SK-N-DZ (cell line): Measurements from ENCODE around the gene POMGNT2.
"Not testable (repeated sequence)": the region's sequence is repeated elsewhere in the genome, so short reads cannot be mapped to it uniquely, and the experiment has no call there.

ENCODE experiments used
- DNase-seq: peaks from one replicate; pipeline ENCODE4 v3.0.0-alpha.2; 2015; ENCODE audit warnings: low spot score

POMGNT2 gene

GRCh38 chr3:43045079-43045478, 60.8 kb downstream of the POMGNT2 start:
- DNase-seq, result not testable (repeated sequence)

GRCh38 chr3:43043793-43044192, 62.1 kb downstream of the POMGNT2 start:
- no peak for DNase-seq

GRCh38 chr3:43043071-43043766, 62.7 kb downstream of the POMGNT2 start:
- DNase-seq, result no peak

GRCh38 chr3:43041517-43041916, 64.4 kb downstream of the POMGNT2 start:
- no peak for DNase-seq

GRCh38 chr3:43038010-43038409, 67.9 kb downstream of the POMGNT2 start:
- no peak for DNase-seq

- DNase-seq, result no peak
These were observed 69.1 kb downstream of the POMGNT2 start for GRCh38 chr3:43036621-43037423.

GRCh38 chr3:43035801-43036365, 70.0 kb downstream of the POMGNT2 start:
- no peak for DNase-seq

GRCh38 chr3:43034911-43035310, 71.0 kb downstream of the POMGNT2 start:
- no peak for DNase-seq

- no peak for DNase-seq
These were observed 71.7 kb downstream of the POMGNT2 start for GRCh38 chr3:43034200-43034599.

- DNase-seq, result no peak
These were observed 72.9 kb downstream of the POMGNT2 start for GRCh38 chr3:43032646-43033628.

GRCh38 chr3:43031889-43032545, 73.9 kb downstream of the POMGNT2 start:
- no peak for DNase-seq

GRCh38 chr3:43031485-43031884, 74.4 kb downstream of the POMGNT2 start:
- no peak for DNase-seq

- DNase-seq, result no peak
These were observed 75.5 kb downstream of the POMGNT2 start for GRCh38 chr3:43030162-43030935.
